Measurements from ENCODE around the gene TTC28. TPM values are rescaled to one million over a fixed set of nuclear protein-coding genes. Genes with fewer than 3 reads are reported as not detected.

Gene TTC28
- total RNA-seq, 1 donor from 2014 or later, result 44.4 TPM

DNA sequence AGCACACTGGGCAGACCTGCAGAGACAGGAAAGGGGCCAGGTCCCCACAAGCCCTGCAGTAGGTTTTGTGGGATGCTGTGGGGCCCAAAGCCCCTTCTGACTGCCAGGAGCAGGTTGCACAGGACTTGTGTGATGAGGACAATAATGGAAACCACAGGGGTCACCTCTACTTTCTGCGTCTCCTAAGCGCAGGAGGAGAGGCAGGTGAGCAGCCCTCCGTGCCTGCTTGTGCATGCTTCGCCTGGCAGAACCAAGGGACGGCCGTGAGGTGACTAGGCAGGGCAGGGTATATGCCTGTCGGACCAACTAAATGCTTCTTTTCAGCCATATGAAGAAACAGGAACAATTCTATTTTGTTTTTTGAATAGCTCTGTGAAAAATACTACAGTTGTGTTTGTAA lies 682.7 kb downstream of the TTC28 start:
- DNase-seq, result no peak

DNA sequence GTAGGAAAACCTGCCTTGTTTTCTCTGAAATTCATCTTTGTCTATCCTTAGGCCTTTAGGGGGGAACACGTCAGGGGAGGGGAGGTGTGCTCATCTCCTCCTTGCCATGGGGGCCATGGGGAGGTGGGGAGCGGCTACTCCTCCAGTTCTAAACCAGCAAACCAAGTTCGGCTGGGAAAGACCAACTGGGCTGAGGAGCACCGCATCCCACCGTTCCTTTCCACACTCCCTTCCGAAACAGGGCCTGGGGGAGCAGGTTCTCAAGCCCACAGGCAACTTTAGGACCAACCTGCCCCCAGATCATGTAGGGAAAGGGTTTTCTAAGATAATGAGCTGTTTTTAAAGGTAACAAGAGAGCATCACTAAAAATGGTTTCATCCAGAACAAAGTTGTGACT lies 683.1 kb downstream of the TTC28 start:
- no peak for DNase-seq

DNA sequence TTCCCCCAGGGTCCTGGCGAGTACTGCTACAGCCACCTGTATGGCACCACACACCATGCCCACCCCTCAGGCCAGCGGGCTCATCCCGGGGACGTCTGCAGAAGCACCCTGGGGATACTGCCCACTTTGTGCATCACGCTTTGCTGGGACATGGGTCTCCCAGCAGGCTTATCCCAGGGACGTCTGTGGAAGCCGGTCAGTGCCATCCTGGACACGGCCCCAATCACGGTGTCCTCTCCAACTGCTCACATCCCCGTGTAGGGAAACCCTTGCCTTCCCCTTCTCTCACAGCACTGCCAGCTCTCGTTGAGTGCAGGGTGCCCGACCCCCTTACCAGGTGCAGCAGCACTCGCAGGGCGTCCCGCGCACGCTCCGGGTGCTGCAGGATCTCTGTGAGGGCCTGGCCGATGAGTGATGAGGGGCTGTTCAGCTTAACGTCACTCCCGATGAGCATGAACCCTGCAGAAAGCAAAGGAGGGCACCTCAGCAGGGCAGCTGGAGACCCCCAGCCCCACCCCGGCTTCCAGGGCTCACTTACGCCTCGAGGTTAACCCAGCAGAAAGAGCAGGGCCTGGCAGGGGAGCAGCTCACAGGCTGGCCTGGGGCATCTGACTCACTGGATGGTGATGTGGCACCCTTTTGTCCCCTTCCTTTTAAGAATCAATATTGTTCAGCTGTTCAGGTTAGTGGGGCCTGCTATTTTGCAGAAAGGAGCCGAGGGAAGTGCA lies 683.7 kb downstream of the TTC28 start:
- no peak for DNase-seq

DNA sequence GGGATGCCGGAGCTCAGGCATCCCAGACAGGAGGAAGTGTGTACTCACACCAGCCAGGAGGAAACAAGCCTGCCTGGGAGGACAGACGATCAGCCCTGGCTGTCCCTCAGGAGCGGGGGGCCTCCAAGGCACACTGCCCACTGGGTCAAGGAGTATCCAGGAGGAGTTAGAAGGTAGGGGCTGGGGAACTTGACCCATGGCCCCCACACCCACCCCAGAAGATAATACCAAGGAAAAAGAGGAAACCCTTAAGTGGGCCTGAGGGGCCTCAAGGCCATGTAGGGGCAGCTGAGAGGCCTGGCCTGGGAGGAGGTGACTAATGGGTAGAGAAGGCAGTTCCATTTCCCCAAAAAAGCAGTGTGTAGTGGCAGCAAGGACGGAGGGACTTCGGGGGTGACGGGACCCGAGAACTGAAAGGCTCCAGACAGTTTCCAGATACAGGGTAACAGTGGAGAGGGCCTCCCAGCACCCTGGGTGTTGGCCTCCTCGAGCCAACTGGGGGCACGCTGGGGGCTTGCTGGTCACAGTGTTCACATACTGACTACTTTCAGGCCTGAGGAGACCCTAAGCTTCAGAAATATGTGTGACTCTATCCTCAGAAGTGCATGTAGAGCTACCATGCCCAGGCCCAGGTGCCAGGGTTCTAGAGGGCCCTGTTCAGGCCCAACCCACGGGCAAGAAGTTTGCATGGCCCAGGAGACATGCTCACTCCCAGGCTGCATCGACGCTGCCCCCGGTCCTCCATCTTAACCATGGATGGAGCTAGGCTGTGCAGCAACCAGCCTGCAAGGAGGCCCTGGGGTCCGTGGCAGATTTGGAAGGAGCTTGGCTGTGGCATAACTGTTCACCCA lies 684.9 kb downstream of the TTC28 start:
- DNase-seq, result no peak

DNA sequence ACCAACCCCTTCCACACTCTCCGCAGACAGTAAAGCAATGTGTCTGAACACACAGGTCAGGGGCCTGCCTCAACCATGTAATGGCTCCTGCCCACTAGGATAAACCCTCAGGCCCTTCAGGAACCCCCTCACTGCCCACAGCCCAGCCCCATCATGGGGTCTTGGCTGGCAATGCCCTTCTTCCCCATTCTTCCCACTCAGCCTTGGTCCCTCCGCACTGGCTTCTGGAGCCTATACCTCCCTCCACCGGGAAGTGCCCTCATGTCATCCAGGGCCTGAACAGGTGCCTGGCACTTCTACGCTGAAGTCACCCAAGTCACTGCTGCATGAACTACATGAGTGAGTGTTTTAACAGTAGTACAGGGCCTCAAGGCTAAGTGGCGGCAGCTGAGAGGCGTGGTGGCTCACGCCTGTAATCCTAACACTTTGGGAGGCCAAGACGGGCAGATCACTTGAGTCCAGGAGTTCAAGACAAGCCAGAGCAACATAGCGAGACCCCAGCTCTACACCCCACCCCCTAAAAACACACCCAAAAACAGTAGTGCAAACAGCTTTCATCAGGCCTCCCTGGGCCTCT lies 685.8 kb downstream of the TTC28 start:
- no peak for DNase-seq

DNA sequence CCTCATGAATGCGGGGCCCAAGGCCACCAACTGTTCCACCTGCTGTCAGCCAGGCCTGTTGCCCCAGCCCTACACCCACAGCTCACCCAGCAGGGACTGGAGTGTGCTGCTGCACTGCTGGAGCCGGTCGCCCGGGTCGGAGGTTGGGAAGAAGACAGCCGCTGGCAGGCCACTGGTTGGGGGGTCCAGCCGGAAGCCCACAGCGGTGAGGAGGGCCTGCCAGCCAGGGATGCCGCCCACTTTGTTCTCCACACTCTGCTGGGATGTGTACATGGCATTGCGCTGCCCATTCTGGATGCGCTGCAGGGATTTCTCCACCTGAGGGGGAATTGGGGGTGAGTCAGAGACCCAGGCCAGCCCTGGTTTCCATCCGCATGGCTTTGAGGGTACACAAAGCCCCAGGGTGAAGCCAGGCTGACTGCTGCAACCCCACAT lies 686.4 kb downstream of the TTC28 start:
- DNase-seq, result no peak

DNA sequence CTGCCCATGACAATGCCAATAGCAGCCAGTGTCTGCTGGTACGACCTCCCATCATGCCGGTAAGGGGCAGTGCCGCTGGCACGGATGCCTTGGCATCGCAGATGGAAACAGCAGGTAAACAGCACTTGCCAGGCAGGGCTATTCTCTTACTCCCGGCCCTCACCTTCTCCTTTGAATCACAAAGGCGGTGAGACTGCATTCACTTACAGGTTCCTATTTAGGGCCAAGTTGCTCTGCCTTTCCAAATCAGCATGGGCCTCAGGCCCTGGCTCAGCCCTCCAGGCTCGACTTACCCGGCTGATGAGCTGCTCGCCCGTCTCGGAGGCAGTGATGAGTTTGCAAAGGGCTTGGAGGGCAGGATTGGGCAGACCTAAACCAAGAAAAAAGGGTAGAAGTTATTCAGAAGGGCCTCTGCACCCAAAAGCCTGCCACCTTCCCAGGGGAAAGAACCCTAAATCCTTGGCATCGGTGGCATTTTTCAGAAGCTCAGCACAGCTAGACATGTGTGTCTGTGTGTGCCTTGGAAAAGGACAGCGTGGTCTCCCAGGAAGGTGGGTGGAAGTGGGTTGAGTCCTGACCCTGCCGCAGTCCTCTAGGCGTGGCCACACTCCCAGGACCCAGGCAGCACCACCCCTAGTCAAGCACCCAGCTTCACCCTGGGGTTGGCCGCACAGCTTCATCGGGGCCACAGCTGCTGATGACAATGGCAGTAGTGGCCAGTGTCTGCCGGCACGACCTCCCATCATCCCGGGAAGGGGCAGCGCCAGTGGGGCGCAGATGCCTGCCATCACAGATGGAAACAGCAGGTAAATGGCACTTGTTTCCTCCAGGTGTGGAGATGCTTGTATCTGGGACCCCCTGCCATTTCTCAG lies 687.1 kb downstream of the TTC28 start:
- DNase-seq, result no peak

DNA sequence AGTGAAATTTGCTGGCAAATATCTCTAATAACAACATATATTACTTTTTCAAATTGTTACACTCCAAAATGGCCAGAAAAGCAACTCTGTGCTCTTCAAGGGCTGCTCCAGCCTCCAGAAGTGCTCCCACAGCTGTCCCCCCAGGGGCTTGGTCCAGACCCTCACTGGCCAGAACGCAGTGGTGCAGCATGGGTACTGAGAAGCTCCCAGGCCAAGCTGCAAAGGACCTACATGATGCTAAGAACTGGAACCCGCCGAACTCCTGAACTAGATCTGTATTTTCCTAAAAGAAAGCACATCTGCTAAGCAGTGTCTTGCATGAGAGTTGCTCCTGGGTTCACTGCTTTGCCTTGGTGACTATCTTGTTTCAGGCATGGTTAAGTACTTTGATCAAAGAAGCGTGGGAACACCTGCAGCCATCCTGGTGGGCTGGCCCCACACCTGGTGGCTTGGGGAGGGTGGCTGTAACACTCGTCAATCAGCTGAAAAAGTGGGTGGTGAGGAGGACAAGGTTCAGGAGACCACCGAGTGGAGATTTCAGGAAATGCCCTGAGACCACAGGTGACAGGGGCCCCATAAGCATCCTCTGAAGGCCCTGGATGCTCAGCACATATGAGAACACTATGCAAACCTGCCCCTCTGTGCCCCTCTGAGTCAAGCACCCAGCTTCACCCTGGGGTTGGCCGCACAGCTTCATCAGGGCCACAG lies 687.9 kb downstream of the TTC28 start:
- DNase-seq, result no peak

DNA sequence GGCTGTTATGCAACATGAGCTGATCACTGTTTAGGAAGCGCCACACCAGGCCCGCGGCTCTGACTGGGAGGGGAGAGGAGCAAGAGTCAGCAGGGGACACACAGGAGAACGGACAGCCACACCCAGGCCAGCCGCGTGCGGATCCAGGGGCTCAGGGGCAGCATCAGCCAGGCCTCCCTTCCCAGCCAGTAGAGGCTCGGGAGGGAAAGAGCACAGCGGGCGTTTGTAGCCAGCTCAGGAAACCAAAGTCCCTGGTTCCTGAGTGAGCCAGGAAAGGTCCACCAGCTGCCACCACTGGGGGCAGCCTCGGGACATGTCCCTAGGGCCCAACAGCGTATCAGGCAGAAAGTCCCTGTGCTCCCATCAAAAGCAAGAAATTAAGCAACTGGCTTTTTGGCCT lies 688.8 kb downstream of the TTC28 start:
- peak; percentile 64 for DNase-seq

DNA sequence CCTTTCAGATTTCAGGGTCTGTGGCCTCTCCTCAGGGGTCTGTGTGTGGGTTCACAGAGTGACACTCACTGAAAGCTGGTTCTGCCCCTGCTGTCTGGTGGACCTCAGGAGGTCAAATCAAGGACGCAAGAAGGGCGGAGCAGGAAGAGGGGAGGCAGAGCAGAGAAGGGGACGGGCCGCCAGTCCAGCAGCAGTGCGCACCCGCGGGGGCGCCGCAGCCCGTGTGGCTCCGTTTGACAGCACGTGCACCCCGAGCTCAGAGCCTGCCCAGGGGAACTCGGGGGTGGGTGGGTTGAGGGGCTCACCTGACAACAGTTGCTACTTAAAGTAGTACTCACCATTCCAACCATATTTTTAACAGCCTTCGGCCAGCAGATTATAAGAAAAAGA lies 689.2 kb downstream of the TTC28 start:
- DNase-seq, result no peak

DNA sequence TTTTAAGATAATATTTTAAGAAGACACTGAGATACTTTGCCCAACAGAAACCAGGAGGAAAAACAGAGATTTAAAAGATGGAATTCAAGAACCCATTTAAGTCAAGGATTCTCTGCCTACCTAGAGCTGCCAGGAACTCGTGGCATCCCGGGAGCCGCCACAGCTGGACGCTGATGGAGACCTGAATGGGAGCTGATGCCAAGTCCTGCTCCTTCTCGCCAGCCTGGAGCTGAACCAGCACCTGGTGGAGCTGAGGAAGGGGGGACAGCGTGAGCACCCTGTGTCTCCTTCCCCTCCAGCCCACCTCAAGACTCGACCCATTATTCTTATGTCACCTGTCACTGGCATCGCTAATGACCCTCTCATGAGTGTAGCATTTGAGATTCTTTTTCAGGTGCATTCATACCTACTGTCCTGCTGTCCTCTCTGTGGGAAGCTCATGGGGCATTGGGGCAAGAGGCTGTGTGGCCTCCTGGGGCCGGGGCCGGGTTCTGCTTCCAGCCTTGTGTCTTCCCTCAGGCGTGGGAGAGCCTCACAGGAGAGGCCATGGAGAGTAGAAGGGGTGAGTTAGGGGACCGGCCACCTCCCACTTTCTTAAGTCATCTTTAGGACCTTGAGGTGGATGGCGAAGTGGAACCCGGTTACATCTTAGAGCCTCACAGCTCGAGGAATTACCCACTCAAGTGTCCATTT lies 689.7 kb downstream of the TTC28 start:
- no peak for DNase-seq

DNA sequence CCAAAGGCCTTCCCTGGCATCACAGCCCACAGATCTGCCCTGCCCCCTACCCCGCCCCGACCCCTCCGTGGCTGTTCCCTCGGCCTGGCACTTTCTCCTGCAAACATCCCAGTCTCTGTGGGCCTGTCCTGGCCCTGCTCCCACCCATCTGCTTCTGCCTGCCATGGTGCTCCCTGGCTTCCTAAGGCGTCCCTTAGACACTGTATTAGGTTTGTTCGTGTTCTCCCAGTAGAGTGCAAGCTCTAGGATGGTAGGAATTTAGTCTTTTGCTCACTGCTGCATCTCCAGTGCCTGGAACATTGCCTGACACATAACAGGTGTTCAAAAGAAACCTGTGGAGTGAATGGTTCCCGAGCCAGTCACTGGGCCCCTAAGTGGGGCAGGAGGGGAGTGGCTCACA lies 690.9 kb downstream of the TTC28 start:
- no peak for DNase-seq

DNA sequence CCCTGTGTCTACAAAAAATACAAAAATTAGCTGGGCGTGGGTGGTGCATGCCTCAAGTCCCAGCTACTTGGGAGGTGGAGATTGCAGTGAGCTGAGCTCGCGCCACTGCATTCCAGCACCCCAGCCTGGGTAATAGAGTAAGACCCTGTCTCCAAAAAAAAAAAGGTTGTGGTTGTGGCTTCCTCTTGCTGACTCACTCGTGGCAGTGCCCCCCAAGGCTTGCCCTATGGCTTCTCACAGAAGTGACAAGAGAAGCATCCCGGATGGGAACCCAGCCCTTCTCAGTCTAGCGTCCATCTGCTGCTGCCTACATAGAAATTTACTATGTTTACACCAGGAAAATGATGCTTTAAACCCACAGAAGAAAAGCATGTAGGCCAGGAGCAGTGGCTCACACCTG lies 692.1 kb downstream of the TTC28 start:
- no peak for DNase-seq

DNA sequence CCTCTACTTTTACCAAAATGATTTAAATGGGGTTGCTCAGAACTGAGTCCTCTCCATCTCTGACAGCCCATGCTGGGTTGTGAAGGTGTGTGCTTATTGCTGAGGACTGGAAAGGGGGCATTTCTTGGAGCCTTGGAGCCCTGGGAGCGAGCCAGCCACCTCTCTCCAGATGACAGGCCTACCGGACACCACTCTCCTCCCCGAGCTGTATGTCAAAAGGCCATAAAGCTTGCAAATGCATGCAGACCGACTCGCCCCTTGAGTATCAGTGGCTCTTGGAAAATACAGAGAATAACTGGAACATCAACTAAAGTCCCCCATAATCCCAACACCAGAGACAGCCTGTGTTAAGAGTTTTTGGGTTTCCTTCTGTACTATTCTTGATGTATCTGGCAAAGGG lies 692.7 kb downstream of the TTC28 start:
- no peak for DNase-seq

DNA sequence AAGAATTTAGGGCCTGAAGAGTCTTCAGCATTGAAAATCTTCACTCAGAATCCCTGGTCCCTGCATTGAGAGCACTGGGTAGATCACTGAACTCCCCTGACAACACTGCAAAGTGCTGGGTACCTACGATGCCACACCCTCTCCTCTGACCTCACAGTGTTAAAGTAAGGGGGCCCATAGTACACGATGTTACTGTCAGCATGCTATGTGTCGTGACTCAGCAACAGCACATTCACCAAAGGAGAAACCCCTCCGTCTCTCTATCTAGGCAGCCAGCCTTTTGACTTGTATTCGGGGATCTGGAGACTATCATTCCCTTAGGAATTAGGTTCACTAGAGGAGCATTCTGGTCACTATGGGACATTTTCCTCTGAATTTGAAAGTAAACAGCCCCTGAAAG lies 693.2 kb downstream of the TTC28 start:
- no peak for DNase-seq

DNA sequence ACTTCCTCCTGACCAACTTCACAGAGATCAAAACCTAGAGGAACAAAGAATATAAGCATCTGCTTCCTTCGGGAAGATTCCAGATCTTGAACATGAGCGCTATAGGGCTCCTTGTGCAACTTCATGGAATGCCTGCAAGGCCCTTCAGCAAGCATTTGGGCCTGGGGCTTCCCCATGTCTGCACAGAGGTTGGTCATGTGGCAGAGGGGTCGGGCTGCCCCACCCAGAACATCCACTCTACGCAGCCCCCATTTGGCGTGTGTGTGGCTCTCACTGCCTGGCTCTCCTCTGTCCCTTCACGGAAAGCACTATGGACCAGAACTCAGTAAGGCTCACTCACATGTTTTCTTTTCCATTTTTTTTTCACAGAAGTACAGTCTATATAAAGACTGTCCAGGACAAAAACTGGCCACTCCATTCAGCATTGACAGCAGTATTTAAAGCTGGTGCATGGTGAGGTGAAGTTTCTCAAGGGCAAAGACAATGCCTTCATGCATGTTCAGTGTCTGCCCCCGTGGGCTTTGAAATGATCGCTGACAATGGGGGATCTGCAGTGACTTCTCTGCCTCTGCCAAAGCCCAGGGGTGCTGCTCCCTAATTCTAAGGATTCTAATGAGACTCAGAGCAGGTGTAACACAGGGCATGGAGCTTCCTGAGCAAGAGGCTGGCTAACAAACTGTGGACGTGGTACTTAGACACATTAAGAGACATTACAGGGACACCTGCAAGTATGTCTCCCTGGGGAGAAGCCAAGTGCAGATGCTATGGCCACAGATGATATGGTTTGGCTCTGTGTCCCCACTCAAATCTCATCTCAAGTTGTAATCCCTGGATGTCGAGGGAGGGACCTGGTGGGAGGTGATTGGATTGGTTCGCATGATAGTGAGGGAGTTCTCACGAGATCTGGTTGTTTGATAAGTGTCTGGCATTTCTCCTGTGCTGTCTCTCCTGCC lies 694.0 kb downstream of the TTC28 start:
- no peak for DNase-seq

DNA sequence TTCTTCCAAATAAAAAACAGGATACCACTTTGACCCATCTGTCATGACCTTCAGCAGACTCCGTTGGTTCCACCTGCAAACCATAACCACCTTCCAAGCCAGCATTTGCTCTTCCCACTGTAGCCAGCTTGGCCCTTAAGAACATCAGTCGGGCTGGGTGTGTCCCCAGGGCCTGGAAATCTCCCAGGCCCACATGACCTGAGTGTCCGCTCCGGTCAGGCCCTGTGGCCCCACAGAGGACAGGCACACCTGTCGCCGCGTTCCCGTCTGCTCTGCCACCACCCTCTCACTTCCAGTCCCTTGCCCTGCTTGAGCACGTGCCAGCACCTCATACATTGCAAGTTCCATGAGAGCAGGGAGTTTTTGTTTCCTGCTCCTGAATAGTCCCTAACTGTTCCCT lies 694.9 kb downstream of the TTC28 start:
- DNase-seq, result no peak

DNA sequence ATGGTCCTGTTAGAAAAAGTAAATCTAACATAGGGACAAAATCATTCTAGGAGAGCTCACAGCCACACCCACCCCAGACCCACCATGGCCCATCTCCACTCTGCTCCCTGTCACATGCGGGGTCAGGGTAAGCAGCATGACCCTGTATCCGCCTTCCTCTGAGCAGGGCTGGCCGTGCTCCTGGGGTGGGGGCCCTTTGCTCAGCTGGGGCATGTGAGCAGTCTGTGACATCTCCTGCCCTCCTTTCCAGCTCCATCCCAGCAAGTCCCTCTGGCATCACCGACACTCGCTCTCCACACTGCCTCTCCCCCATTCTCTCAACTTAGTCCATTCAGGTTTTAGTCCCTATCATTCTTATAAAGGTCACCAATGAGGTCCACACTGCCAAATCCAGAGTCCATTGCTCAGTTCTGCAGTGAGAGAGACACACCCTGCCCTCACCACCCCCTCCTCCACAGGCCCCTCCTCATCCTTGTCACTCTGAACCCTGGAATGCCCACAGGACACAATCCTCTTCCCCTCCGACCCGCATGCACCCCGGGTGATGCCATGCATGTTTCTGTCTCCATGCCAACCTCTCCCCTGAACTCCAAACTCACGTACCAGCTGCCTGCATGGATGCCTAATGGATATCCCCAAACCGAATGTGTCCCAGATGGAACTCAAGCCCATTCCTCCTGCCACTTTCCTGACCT lies 695.5 kb downstream of the TTC28 start:
- DNase-seq, result no peak

DNA sequence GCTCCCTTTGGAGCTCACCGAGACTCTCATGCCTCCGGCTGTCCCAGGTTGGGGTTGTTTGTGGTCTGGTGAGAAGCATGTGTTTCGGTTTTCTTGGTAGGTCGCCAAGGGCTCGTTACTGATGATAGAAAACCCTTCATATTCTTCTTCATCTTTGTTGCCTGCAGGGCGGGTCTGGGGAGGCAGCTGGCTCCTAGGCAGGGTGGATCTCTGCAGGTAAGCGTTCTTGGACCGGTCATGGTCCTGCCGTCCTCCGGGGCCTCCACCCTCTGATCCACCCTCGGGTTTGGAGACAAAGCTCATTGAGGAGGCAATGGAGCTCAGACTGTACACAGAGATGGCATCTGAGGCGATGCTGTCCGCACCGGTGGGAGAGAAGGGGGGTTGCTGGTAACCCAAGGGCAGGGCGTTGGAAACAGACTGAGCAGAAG lies 696.3 kb downstream of the TTC28 start:
- no peak for DNase-seq
